Measurements from ENCODE around the gene RIPOR2. TPM values are rescaled to one million over a fixed set of nuclear protein-coding genes. Genes with fewer than 3 reads are reported as not detected.

RIPOR2 gene
- total RNA-seq, 1 donor from 2014 or later: 17.0 TPM

- ATAC-seq: no peak
- no peak for DNase-seq (ENCODE audit: low spot score)
- intact Hi-C loops (cut with DNase I): no loop called here
Observed at GRCh38 chr6:24865161-24865560, 70.6 kb downstream of the RIPOR2 start.

DNA sequence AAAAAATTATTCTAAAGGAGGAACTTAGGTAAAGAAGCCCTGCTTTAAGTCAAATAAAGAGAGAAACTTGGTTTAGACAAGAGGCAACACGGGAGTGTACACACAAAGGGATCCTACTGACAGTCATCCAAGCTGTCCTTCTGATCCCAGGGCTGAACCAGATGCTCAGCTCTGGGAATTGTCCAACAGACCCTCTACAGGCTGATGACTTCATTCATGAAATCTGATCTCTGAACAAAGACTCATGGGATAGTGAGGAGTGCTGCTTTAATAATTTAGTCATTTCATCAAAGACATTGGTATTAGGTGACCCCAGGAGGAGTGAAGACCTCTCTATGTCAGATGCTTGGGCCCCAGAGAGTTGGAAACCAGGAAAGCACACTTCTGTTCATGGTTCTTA is 71.4 kb downstream of the RIPOR2 start:
- ATAC-seq (peak; percentile 30), DNase-seq (ENCODE audit: low spot score) (no peak)
- intact Hi-C loops (cut with DNase I): no loop called here

DNA sequence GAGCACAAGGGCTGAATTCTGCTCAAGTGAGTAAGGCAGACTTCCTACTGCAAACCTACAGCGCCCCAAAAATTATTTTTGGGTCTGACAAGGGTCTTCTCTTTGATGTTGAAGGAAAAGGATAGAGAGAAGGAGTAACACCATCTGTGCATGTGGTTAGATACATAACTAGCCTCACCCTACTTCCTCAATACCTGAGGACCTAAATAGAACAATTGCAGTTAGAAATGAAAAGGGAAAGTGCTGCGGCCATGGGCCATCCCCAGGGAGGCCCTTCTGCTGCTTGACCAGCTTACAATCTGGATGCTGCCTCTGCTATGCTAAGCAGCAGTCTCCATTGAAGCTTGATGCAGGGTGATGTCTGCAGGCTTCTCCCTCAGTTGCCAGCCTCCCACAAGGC is 73.8 kb downstream of the RIPOR2 start:
- intact Hi-C loops (cut with DNase I): no loop called here
- ATAC-seq (no peak), DNase-seq (ENCODE audit: low spot score) (no peak)

GRCh38 chr6:24859608-24860200 is 76.1 kb downstream of the RIPOR2 start:
- intact Hi-C loops (cut with DNase I): loop anchor here (5.0 kb wide), 1 partner anchor 208 kb away; no protein-coding TSS in a partner anchor
- DNase-seq (ENCODE audit: low spot score): no peak
- no peak for ATAC-seq

DNA sequence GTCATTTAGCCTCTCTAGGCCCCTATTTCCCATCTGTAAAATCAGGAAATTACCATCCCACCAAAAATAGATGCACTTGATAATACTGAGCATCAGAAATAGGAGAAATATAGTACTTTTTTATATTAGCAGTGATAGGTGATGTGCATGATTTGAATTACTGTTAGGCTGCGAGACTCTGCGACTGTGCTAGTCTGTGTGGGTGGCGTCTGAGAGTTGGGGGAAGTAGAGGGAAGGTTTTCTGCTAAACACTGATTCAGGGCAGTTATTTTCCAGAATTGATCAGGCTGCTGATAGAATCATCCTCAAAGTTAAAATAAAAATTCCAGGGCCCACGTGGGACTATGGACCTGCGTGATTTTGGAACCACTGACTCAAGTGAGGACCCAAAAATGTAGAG is 76.6 kb downstream of the RIPOR2 start:
- no peak for DNase-seq (ENCODE audit: low spot score)
- intact Hi-C loops (cut with DNase I): loop anchor here (5.0 kb wide), 1 partner anchor 208 kb away; no protein-coding TSS in a partner anchor
- ATAC-seq: no peak

GRCh38 chr6:24858177-24858653 is 77.5 kb downstream of the RIPOR2 start:
- intact Hi-C loops (cut with DNase I): loop anchor here (5.0 kb wide), 1 partner anchor 209 kb away; no protein-coding TSS in a partner anchor
- DNase-seq (ENCODE audit: low spot score): no peak
- ATAC-seq: peak; percentile 49

GRCh38 chr6:24856901-24857670 is 78.7 kb downstream of the RIPOR2 start:
- DNase-seq (ENCODE audit: low spot score): no peak
- intact Hi-C loops (cut with DNase I): loop anchor here (5.0 kb wide), 1 partner anchor 210 kb away; no protein-coding TSS in a partner anchor
- ATAC-seq: no peak

- ATAC-seq (no peak), DNase-seq (ENCODE audit: low spot score) (no peak)
- intact Hi-C loops (cut with DNase I): loop anchor here (5.0 kb wide), 1 partner anchor 211 kb away; no protein-coding TSS in a partner anchor
Observed at GRCh38 chr6:24856246-24856599, 79.5 kb downstream of the RIPOR2 start.

GRCh38 chr6:24855395-24856245 is 80.1 kb downstream of the RIPOR2 start:
- ATAC-seq (peak; percentile 88), DNase-seq (ENCODE audit: low spot score) (peak; percentile 73)
- intact Hi-C loops (cut with DNase I): loop anchor here (5.0 kb wide), 1 partner anchor 212 kb away; no protein-coding TSS in a partner anchor

DNA sequence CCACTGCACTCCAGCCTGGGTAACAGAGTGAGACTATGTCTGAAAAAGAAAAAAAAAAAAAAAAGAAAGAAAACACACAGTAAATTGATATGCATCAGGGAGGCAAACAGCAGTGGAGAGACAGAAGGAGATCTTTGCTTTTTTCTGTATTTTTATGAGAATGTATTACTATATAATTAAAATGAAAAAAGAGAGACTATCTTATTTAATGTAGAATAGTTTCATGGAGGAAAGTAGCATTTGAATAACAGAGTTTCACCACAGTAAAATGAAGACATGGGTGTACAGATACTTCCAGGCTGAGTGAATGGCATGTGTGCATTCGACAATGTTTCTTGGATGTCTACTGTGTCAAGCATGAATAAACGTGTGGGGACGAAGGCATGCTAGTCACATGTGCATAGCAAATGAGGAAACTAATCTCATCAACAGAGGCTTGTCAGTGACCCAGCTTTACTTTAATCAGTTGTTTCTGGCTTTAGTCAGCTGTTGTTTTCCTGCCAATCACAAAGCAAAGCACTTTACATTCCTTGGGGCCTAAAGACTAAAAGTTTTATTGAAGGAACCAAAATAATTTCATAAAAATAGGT is 81.6 kb downstream of the RIPOR2 start:
- ATAC-seq (no peak), DNase-seq (ENCODE audit: low spot score) (no peak)
- intact Hi-C loops (cut with DNase I): no loop called here

GRCh38 chr6:24851086-24851485 is 84.7 kb downstream of the RIPOR2 start:
- DNase-seq (ENCODE audit: low spot score): no peak
- intact Hi-C loops (cut with DNase I): no loop called here
- no peak for ATAC-seq

DNA sequence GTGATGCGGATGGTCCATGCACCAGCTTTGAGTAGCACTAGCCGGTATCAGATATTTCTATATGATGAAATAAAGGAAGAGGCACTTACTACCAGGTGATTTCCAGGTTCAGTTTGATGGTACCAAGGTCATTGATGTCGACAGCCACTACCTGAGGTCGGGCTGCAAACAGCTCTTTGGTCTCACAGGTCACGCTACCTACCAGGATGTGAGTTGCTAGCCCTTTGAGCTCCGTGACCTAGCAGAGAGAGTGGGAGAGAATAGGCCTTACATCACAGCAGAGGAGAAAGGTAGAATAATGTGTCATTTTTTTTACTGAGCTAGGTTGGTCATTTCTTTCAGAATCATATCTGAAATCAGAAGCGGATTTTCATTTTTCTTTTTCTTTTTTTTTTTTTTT is 86.0 kb downstream of the RIPOR2 start:
- ATAC-seq (no peak), DNase-seq (ENCODE audit: low spot score) (no peak)
- intact Hi-C loops (cut with DNase I): no loop called here

DNA sequence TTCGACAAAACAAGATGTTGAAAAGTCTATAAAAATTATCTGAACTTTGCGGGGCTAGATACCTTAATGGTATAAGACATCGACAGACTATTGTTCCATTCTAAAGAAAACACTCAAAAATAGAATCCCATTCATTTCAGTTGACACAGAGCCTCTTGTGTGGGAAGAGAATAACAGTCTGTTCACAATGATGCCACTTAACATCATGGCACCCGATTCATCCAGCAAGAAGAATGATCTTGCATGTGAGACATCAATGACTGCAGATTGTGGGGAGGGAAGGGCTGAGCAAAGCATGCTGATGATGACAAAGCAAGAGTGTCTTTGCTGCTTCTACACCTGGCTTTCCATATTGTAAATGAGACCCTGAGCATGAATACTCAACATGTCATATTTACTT is 87.3 kb downstream of the RIPOR2 start:
- DNase-seq (ENCODE audit: low spot score) (no peak), ATAC-seq (no peak)
- intact Hi-C loops (cut with DNase I): no loop called here

- intact Hi-C loops (cut with DNase I): no loop called here
- no peak for DNase-seq (ENCODE audit: low spot score)
- ATAC-seq: no peak
Observed at GRCh38 chr6:24847402-24847801, 88.4 kb downstream of the RIPOR2 start.

- ATAC-seq (no peak), DNase-seq (ENCODE audit: low spot score) (no peak)
- intact Hi-C loops (cut with DNase I): no loop called here
Observed at GRCh38 chr6:24845578-24845977, 90.2 kb downstream of the RIPOR2 start.

DNA sequence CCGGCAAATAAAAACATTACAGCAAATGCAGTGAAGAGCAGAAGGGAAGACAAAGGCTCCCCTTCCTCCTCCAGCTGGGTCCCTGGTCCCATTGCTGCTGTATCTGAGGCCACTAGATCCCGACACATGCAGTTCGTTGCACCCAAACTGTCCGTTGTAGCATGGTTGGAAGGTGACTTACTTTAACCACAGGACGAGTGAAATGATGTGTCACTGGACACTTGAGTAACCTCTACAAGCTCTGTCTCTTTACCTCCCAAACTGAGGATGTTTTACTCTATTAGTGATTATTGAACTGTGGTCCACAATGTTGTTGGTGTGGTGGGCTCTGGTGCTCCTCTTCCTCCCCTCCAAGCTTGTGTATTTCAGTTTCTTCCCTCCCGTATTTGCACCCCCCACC is 90.9 kb downstream of the RIPOR2 start:
- ATAC-seq: no peak
- DNase-seq (ENCODE audit: low spot score): no peak
- intact Hi-C loops (cut with DNase I): no loop called here

DNA sequence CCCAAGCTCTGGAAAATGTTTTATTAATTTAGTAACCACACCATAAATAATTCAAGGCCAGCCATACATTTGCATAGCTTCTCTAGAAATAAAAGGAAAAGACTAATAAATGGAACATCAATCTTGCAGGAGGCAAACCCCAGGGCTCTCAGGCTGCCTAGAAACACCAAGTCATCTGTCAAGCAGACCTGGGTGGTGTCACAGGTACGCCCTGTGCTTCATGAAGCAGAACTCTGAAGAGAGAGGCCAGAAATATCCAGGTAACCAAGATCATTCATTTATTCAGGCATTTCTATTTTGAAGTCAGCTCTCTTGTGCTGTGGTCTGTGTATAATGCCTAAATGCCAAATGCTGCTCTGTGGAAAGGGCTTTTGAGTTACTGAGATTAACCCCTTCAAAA is 91.7 kb downstream of the RIPOR2 start:
- DNase-seq (ENCODE audit: low spot score) (no peak), ATAC-seq (no peak)
- intact Hi-C loops (cut with DNase I): no loop called here

GRCh38 chr6:24840187-24840586 is 95.6 kb downstream of the RIPOR2 start:
- intact Hi-C loops (cut with DNase I): no loop called here
- DNase-seq (ENCODE audit: low spot score) (no peak), ATAC-seq (no peak)

- intact Hi-C loops (cut with DNase I): no loop called here
- ATAC-seq (no peak), DNase-seq (ENCODE audit: low spot score) (no peak)
Observed at GRCh38 chr6:24838994-24839393, 96.8 kb downstream of the RIPOR2 start.

All from sciatic nerve (tissue), 2 donors.